Right renal cortex interstitium (tissue), 3 donors: ENCODE data around the gene LIMA1. TPM values are rescaled to one million over a fixed set of nuclear protein-coding genes. Genes with fewer than 3 reads are reported as not detected.
"Not testable (repeated sequence)": the region's sequence is repeated elsewhere in the genome, so short reads cannot be mapped to it uniquely, and the experiment has no call there.

Source experiments
- DNase-seq, 3 donors: peaks; one replicate each; pipeline ENCODE4 v3.0.0-alpha.2; 2013; ENCODE audit warnings: low read depth in 3 of 3, low spot score in 2 of 3
- polyA plus RNA-seq, 3 donors: library from polyadenylated mRNA; unstranded; fragments of 120-200 nt; gene quantifications; one replicate each; pipeline ENCODE4 v1.2.1, GENCODE V29; 2013; ENCODE audit not compliant: insufficient read length in 3 of 3

Gene LIMA1
- polyA plus RNA-seq, 3 donors, result 90.8 to 98.1 (median 92.2) TPM

DNA sequence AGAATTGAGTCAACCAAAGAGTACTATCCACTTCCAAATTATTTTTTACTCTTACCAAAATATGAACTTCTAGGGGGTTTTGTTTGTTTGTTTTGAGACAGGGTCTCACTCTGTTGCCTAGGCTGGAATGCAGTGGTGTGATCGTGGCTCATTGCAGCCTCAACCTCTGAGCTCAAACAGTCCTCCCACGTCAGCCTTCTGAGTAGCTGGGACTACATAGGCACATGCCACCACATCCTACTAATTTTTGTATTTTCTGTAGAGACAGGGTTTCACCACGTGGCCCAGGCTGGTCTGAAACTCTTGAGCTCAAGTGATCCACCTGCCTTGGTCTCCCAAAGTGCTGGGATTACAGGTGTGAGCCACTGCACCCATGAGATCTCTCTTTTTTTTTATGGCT, 7.4 kb upstream of the LIMA1 start:
- not testable (repeated sequence) for DNase-seq

DNA sequence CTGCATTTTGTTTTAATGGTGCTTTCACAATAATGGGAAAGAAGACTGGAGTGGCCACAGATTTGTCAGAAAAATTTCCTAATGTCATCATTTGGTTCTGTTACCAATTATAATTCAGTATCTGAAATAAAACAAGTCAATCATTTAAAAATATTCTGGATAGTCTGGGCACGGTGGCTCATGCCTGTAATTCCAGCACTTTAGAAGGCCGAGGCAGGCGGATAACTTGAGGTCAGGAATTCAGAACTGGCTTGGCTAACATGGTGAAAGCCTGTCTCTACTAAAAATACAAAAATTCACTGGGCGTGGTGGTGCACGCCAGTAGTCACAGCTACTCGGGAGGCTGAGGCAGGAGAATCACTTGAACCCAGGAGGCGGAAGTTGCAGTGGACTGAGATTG, 4.0 kb upstream of the LIMA1 start:
- no peak for DNase-seq

GRCh38 chr12:50285253-50285652, 1.9 kb upstream of the LIMA1 start:
- no peak for DNase-seq

- peak in 1 of 3 donors; percentile 23 for DNase-seq
Observed at GRCh38 chr12:50282721-50283228, 545 bp downstream of the LIMA1 start.

- no peak for DNase-seq
Observed at GRCh38 chr12:50279501-50279900, 3.8 kb downstream of the LIMA1 start.

DNA sequence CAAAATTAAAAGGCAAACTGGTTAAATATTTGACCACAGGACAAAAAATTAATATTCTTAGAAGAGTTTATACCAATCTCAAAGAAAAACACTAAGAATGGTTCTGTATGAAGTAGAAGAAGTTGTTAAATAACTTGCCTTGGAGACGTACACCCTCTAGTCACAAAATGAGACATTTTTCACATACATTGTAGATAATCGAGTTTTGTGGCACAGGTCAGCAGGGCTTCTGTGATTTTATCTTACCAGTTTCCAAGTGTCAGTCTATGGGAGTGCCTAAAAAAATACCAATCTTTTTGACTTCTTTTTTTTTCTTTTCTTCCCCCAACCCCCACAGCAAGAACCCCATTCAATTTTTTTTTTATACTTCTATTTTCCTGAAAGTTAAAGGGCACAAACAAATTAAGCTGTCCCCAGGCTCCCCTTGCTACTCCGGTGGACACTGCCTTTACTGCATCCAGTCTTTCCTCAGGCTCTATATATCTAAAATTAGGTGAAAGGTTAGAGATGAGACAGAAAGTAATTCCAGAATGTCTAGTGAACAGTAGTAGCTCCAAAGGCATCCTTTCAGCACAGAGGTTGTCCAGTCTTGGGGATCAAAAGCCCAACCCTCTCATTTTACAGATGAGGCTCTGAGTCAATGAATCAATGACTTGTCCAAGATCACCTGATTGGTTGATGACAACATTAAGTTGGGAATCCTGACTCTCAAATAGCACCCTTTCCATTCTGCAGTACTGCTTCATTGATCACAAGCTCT, 6.2 kb downstream of the LIMA1 start:
- no peak for DNase-seq

GRCh38 chr12:50276068-50276467, 7.3 kb downstream of the LIMA1 start:
- no peak for DNase-seq

- DNase-seq, result no peak
Observed at GRCh38 chr12:50275556-50275955, 7.8 kb downstream of the LIMA1 start.

GRCh38 chr12:50275127-50275526, 8.2 kb downstream of the LIMA1 start:
- DNase-seq, result not testable (repeated sequence)

DNA sequence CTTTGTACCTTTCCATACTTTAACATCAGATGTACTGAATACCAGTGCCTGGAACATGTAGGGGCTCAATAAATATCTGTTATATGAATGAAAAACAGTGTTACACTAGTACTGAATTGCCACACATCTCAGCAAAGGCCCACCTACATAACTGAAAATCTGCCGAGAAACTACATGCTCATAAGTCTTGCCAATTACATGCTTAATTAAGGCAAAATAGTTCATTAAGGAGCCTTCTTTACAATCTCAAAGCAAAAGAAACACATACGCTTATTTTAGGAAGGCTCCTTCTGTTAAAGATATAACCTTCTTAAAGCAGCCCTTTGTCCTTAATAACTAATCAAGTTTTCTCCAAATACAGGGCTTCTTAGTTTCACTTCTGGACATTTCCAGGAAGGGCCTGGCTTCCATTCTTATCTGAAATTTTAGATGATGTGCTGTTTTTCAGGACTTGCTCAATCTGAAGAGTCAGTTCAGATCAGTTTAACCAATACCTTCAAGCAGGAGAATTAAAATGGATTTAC, 11.5 kb downstream of the LIMA1 start:
- no peak for DNase-seq

GRCh38 chr12:50268482-50268881, 14.8 kb downstream of the LIMA1 start:
- no peak for DNase-seq

GRCh38 chr12:50265770-50266524, 17.4 kb downstream of the LIMA1 start:
- DNase-seq, result no peak

DNA sequence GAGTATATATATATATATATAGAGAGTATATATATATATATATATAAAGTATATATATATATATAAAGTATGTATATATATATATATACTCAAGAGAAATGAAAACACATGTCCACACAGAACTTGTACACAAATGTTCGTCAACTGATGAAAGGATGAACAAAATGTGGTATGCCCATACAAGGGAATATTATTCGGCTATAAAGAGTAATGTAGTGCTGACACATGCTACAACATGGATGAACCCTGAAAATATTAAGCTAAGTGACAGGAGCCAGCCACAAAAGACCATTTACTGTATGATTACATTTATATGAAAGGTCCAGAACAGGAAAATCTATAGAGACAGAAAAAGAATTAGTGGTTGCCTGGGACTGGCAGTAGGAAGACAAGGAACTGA, 19.5 kb downstream of the LIMA1 start:
- DNase-seq, result no peak

DNA sequence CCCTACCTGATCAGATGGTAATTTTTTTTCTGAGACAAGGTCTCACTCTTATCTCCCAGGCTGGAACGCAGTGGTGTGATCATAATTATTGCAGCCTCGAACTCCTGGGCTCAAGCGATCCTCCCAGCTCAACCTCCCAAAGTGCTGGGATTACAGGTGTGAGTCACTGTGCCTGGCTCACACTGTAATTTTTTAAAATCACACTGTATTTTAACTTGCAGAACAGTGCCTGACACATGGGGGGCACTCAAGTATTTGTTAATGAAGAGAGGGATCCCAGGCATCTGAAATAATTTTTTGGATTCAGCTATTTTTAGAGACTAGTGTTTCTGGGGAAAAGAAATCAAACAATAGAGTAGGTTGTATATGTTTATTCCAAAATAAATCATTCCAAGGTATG, 21.7 kb downstream of the LIMA1 start:
- DNase-seq, result no peak

DNA sequence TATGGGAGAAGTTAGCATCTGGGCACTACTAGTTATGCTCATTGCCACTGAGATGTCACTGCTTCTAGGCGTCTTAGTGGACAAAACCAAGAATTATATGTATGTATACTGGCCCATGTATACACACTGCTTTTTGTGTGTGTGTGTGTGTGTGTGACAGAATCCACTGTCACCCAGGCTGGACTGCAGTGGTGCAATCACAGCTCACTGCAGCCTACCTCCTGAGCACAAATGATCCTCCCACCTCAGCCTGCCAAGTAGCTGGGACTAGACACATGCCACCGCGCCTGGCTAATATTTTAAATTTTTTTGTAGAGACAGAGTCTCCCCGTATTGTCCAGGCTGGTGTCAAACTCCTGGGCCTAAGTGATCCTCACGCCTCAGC, 25.2 kb downstream of the LIMA1 start:
- no peak for DNase-seq

DNA sequence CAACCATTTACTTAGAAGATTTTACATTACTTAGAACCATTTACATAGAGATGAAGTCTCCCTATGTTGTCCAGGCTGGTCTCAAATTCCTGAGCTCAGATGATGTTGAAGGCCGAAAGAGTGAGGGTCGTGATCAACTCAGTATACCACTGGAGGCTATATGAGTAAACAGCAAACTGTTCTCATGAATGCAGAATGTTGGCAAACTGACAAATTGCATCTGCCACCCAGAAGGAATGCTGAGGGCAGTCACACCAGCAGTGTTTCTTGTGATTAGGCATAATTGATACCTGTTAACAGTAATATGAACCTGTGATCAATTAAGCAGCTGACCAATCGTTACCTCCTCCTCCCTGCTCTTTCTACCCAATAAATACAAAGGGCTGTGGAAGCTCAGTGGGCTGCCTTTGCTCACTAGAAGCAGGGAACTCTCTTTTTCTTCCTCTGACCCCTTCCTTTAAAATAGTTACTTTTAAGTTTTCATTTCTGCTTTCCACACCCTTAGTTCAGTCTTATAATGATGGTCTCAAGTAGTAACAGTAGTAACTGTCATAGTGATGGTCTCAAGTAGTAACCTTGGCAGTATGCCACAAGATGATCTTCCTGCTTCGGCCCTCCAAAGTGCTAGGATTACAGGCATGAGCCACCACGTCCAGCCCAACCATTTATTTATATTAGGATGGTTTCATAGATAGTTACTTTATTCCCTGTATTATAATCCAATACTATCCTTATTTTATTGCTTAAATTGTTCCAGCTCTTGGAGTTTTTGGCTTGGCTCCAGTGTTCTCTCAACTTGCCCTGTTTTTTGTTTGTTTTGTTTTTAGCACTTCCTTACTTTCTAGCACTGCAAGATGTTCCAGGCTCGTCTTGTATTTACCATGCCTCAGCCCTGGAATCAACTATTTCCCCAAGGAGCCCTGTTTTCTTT, 25.8 kb downstream of the LIMA1 start:
- no peak for DNase-seq

- DNase-seq, result no peak
Observed at GRCh38 chr12:50256761-50257160, 26.6 kb downstream of the LIMA1 start.

DNA sequence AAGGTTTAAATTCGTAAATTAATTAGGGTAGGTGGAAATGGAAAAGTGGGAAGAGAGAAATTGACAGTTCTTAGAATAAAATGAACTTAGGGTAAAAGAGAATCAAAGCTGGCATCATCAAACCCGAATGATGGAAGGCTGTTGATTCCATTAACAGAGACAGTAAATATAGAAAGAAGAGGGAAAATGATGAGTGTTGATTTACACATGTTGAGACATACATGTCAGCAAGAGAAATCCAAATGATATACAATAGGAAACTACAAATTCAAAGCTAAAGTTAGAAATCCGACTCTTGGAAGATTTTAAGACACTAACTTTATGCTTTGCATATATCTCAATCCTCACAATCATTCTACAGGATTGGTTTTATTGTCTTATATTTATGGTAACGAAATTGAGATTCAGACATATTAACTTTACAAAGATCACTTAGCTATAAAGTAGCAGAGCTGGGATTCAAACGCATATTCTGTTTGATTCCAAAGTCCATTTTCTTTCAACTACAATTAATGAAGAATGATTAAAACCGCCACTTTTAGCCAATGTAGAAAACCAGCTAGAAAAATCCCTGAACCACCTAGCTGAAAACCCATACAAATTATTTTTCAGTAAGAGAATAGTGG, 30.2 kb downstream of the LIMA1 start:
- DNase-seq, result no peak

- DNase-seq, result no peak
Observed at GRCh38 chr12:50251619-50252252, 31.6 kb downstream of the LIMA1 start.
